K562 (cell line): Measurements from ENCODE around the gene AMOT. TPM values are rescaled to one million over a fixed set of nuclear protein-coding genes. Genes with fewer than 3 reads are reported as not detected.
"Not testable (repeated sequence)": the region's sequence is repeated elsewhere in the genome, so short reads cannot be mapped to it uniquely, and the experiment has no call there.

Experiments used
- ATAC-seq: fragments of 200-7000 bp; cut with Tn5 transposase; 3 replicates; pipeline ENCODE4 v1.9.1; 2020; ENCODE audit warnings: moderate library complexity
- BruUV-seq: library from RNA; stranded (reverse); fragments of 400-500 nt; replicated peaks from 2 replicates; lab custom pipeline; 2021; lab: Mats Ljungman, UMichigan
- CTCF ChIA-PET: fragments of 300-600 bp; formaldehyde crosslinking; extraction: SDS; loops from one replicate; lab custom pipeline; 2021; ENCODE audit warnings: low intra/inter-chr PET ratio; lab: Yijun Ruan, JAX
- POLR2A ChIA-PET: fragments of 300-600, 350-650 bp; sonication (Branson Sonifier 250); formaldehyde crosslinking; extraction: SDS; loops from one replicate; lab custom pipeline; 2021; ENCODE audit warnings: antibody characterized with exemption, inconsistent platforms; lab: Yijun Ruan, JAX
- DNase-seq, 4 experiments: peaks; one replicate each; pipeline versions ENCODE4 v3.0.0 to v3.0.0-alpha.2; 2011 to 2018; ENCODE audit warnings: low spot score in 3 of 4, mixed read lengths in 3 of 4; ENCODE audit errors: extremely low read depth in 1 of 4
- FAIRE-seq: peaks from 2 replicates; lab custom pipeline; 2011; peaks lifted over from hg19 to GRCh38; lab: Jason Lieb, UNC
- H2AFZ ChIP-seq: 2 replicates; pipeline ENCODE4 v1.6.0; 2011; ENCODE audit warnings: low read depth, low read length, control low read depth, inconsistent platforms
- H3K27ac ChIP-seq: fragments of 200-600 bp; 3 replicates; pipeline ENCODE4 v1.8.0; 2011; ENCODE audit warnings: low read depth, mild to moderate bottlenecking, control low read depth, inconsistent platforms, low read length, moderate library complexity, mixed read lengths; ENCODE audit errors: extremely low read depth
- H3K27me3 ChIP-seq, 2 experiments: fragments of 300-600 bp in 1 of 2; 2 replicates in 1 of 2; 3 replicates in 1 of 2; pipeline versions ENCODE4 v1.6.0 to v1.8.0; 2011; ENCODE audit warnings: inconsistent platforms in 2 of 2, low read length in 2 of 2, mild to moderate bottlenecking in 1 of 2, mixed read lengths in 1 of 2, moderate library complexity in 1 of 2; ENCODE audit not compliant: control insufficient read depth in 2 of 2, insufficient read depth in 2 of 2
- H3K36me3 ChIP-seq: fragments of 300-600 bp; 3 replicates; pipeline ENCODE4 v1.8.0; 2011; ENCODE audit warnings: mild to moderate bottlenecking, low read length, inconsistent platforms; ENCODE audit not compliant: control insufficient read depth, insufficient read depth
- H3K4me1 ChIP-seq, 2 experiments: fragments of 200-600 bp in 1 of 2; replicated peaks in 1 of 2; 2 replicates in 1 of 2; 3 replicates in 1 of 2; pipeline versions ENCODE4 v1.5.1 to v1.8.0; 2011; ENCODE audit warnings: inconsistent platforms in 2 of 2, low read length in 2 of 2, mild to moderate bottlenecking in 1 of 2, mixed read lengths in 1 of 2, moderate library complexity in 1 of 2; ENCODE audit not compliant: control insufficient read depth in 2 of 2, insufficient read depth in 2 of 2
- H3K4me2 ChIP-seq: 2 replicates; pipeline ENCODE4 v1.6.1; 2011; ENCODE audit warnings: low read length, control low read depth, inconsistent platforms, mixed read lengths; ENCODE audit not compliant: insufficient read depth
- H3K4me3 ChIP-seq: fragments of 200-600 bp; sonication (generic), shearing (Covaris generic); 2 replicates; pipeline ENCODE4 v1.5.1; 2016; ENCODE audit warnings: control low read depth, inconsistent platforms
- H3K79me2 ChIP-seq: fragments of 200-600 bp; 3 replicates; pipeline ENCODE4 v1.8.0; 2011; ENCODE audit warnings: low read length, inconsistent platforms; ENCODE audit not compliant: control insufficient read depth, insufficient read depth
- H3K9ac ChIP-seq, 2 experiments: 2 replicates each; pipeline versions ENCODE4 v1.6.0 to v1.6.1; 2011; ENCODE audit warnings: low read depth in 2 of 2, low read length in 2 of 2, control low read depth in 1 of 2, inconsistent platforms in 1 of 2, mild to moderate bottlenecking in 1 of 2, mixed read lengths in 1 of 2; ENCODE audit not compliant: insufficient read depth in 1 of 2
- H3K9me1 ChIP-seq: one replicate; pipeline ENCODE4 v1.6.0; 2011; ENCODE audit warnings: inconsistent platforms, mild to moderate bottlenecking, low read length, moderate library complexity; ENCODE audit not compliant: control insufficient read depth, insufficient read depth
- H3K9me3 ChIP-seq: replicated peaks from 2 replicates; pipeline ENCODE4 v1.5.1; 2011; ENCODE audit warnings: low read depth, low read length, inconsistent platforms; ENCODE audit not compliant: control insufficient read depth, insufficient read depth
- H4K20me1 ChIP-seq: replicated peaks from 2 replicates; pipeline ENCODE4 v1.6.1; 2011; ENCODE audit warnings: low read length, inconsistent platforms, mixed read lengths; ENCODE audit not compliant: control insufficient read depth, insufficient read depth
- CBFB ChIP-seq: sonication (generic); formaldehyde crosslinking; IDR thresholded peaks from 2 replicates; pipeline ENCODE4 v1.4.0; 2020; ENCODE audit warnings: mild to moderate bottlenecking, missing genetic modification reagents
- EHMT2 ChIP-seq: fragments of 450-650 bp; IDR thresholded peaks from 2 replicates; pipeline ENCODE4 v1.6.1; 2018; ENCODE audit warnings: antibody characterized with exemption
- HIVEP1 ChIP-seq: fragments of 250-450 bp; sonication (Bioruptor Pico); IDR thresholded peaks from 2 replicates; pipeline ENCODE4 v1.4.0; 2020; ENCODE audit warnings: mild to moderate bottlenecking
- NBN ChIP-seq: fragments of 450-650 bp; IDR thresholded peaks from 2 replicates; pipeline ENCODE4 v1.6.1; 2016; ENCODE audit warnings: low read depth, mild to moderate bottlenecking
- NELFE ChIP-seq: IDR thresholded peaks from 2 replicates; pipeline ENCODE4 v1.6.1; 2011; ENCODE audit warnings: mild to moderate bottlenecking; ENCODE audit not compliant: insufficient read depth, insufficient read length
- NFIX ChIP-seq: fragments of 250-450 bp; sonication (Bioruptor Pico); IDR thresholded peaks from 2 replicates; pipeline ENCODE4 v1.4.0; 2020; ENCODE audit warnings: low read depth, mild to moderate bottlenecking, moderate library complexity
- NUFIP1 ChIP-seq: fragments of 450-650 bp; IDR thresholded peaks from 2 replicates; pipeline ENCODE4 v1.6.1; 2018; ENCODE audit not compliant: partially characterized antibody
- PTTG1 ChIP-seq: fragments of 450-650 bp; IDR thresholded peaks from 2 replicates; pipeline ENCODE4 v1.6.1; 2016; ENCODE audit warnings: low read depth, mild to moderate bottlenecking, missing genetic modification characterization, missing compliant biosample characterization
- SOX6 ChIP-seq: fragments of 450-650 bp; IDR thresholded peaks from 2 replicates; pipeline ENCODE4 v1.6.1; 2014; ENCODE audit warnings: mild to moderate bottlenecking
- SREBF1 ChIP-seq: fragments of 150-350 bp; IDR thresholded peaks from 2 replicates; pipeline ENCODE4 v1.6.1; 2014; ENCODE audit warnings: antibody characterized with exemption, low read depth, low read length, borderline replicate concordance
- ZBTB1 ChIP-seq: sonication (generic); formaldehyde crosslinking; IDR thresholded peaks from 2 replicates; pipeline ENCODE4 v1.8.1; 2023; ENCODE audit warnings: missing genetic modification reagents, low read depth, mild to moderate bottlenecking, borderline replicate concordance
- ZNF143 ChIP-seq: sonication (generic); formaldehyde crosslinking; IDR thresholded peaks from 2 replicates; pipeline ENCODE4 v1.9.0; 2022; ENCODE audit warnings: mild to moderate bottlenecking, missing genetic modification reagents
- WGBS: fragments of 100-300 bp; shearing (Covaris generic); methylation state at CpG from one replicate; pipeline ENCODE4 v1.1.6; 2016; ENCODE audit warnings: low coverage, mixed read lengths; ENCODE audit not compliant: insufficient coverage; ENCODE audit errors: missing lambda C conversion rate; 5-methylcytosine and 5-hydroxymethylcytosine counted together
- in situ Hi-C: fragments of 300-500 bp; cut with MboI; formaldehyde crosslinking; loops from 4 replicates; pipeline ENCODE4 v1.15.0; 2018; ENCODE audit warnings: inconsistent platforms, mixed read lengths
- intact Hi-C: fragments of 100-400 bp; cut with micrococcal nuclease; formaldehyde crosslinking; loops from 2 replicates; pipeline ENCODE4 v1.14.2; 2022
- polyA plus RNA-seq, 8 experiments: library from polyadenylated mRNA; depleted of rRNA in 4 of 8; stranded (reverse) in 5 of 8; unstranded in 3 of 8; fragments of >200 nt; fragmentation: Nextera tagmentation in 2 of 8; fragmentation: Illumina TruSeq in 1 of 8; extraction: Ambion mirVana in 2 of 8; extraction: Trizol in 1 of 8; gene quantifications; 2 replicates each; pipeline versions ENCODE4 v1.2.1 to v1.2.3, GENCODE V29; 2011 to 2014; ENCODE audit warnings: inconsistent platforms in 1 of 8, missing spikeins in 1 of 8
- total RNA-seq, 7 experiments: library from RNA; depleted of rRNA in 6 of 7; stranded (reverse); fragments of >200 nt in 6 of 7; fragmentation: Illumina TruSeq in 2 of 7; extraction: Trizol in 2 of 7; gene quantifications; 2 replicates each; pipeline versions ENCODE4 v1.2.1 to v1.2.3, GENCODE V29; 2011 to 2021; ENCODE audit warnings: low replicate concordance in 1 of 7
- TF ChIP-seq, protein P1 (sequence below): sonication (generic); formaldehyde crosslinking; IDR thresholded peaks from 2 replicates; pipeline ENCODE4 v1.5.0; 2020; ENCODE audit warnings: missing genetic modification reagents

AMOT gene
- total and polyA plus RNA-seq, 9 of the 15 experiments (the other 6 are each of a cell fraction or from before 2014, with no cell fraction given): 0.04 TPM; not detected in 8

- no peaks in the 10 kb centered on the region for H3K79me2 ChIP-seq
- H3K9me1 ChIP-seq: no peaks in the 10 kb centered on the region
- POLR2A ChIA-PET: no interaction called here
- in situ Hi-C loops: no loop called here
- no peaks in the 10 kb centered on the region for H3K9me3 ChIP-seq
- no TSS peak for BruUV-seq
- H3K4me2 ChIP-seq: no peak overlapping the region
- DNase-seq (no peak), ATAC-seq (no peak)
- intact Hi-C loops: no loop called here
- WGBS: 0% methylated on average over 5 of the region's 5 CpGs
- H3K27ac ChIP-seq: no peak overlapping the region
- no peaks in the 10 kb centered on the region for H3K36me3 ChIP-seq
- TF ChIP-seq ZNF143 (no peak), ZBTB1 (CRISPR knock-in tag) (no peak), NFIX (no peak), CBFB (no peak), SOX6 (no peak), PTTG1 (tag) (no peak), HIVEP1 (CRISPR knock-in tag) (no peak), NELFE (no peak), NBN (no peak), NUFIP1 (no peak), SREBF1 (no peak), EHMT2 (no peak)
- TF ChIP-seq, protein P1, sequence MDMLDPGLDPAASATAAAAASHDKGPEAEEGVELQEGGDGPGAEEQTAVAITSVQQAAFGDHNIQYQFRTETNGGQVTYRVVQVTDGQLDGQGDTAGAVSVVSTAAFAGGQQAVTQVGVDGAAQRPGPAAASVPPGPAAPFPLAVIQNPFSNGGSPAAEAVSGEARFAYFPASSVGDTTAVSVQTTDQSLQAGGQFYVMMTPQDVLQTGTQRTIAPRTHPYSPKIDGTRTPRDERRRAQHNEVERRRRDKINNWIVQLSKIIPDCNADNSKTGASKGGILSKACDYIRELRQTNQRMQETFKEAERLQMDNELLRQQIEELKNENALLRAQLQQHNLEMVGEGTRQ (CRISPR knock-in tag): no peak
- TF ChIP-seq, all 486 proteins: peak for 0
- Histone ChIP-seq H2AFZ (no peak overlapping the region), H4K20me1 (no peaks in the 10 kb centered on the region), H3K27me3 (no peaks in the 10 kb centered on the region), H3K9ac (no peak overlapping the region), H3K4me1 (no peaks in the 10 kb centered on the region), H3K4me3 (no peak overlapping the region)
- CTCF ChIA-PET: no interaction called here
- no peak for FAIRE-seq
These were observed 16.8 kb upstream of the AMOT start for GRCh38 chrX:112857478-112857878.

- H3K9ac ChIP-seq, FAIRE-seq, ATAC-seq, H3K9me3 ChIP-seq, H3K4me3 ChIP-seq, H3K4me1 ChIP-seq, H3K79me2 ChIP-seq, H3K27me3 ChIP-seq, DNase-seq, H3K27ac ChIP-seq, H4K20me1 ChIP-seq, intact Hi-C loops, H3K36me3 ChIP-seq, H3K4me2 ChIP-seq, CTCF ChIA-PET, in situ Hi-C loops, BruUV-seq, H2AFZ ChIP-seq, H3K9me1 ChIP-seq: not testable (repeated sequence)
- POLR2A ChIA-PET: interaction anchor here (0.6 kb wide), 1 partner anchor 514 kb away, joined by 4 read pairs; no protein-coding TSS in a partner anchor
- WGBS: 5% methylated on average over 6 of the region's 26 CpGs
These were observed 14.3 kb upstream of the AMOT start for GRCh38 chrX:112854901-112855300.
